G401 (cell line): ENCODE data around the gene SEC62. TPM values are rescaled to one million over a fixed set of nuclear protein-coding genes. Genes with fewer than 3 reads are reported as not detected.

Experiments
- DNase-seq: peaks from one replicate; pipeline ENCODE4 v3.0.0-alpha.2; 2015; ENCODE audit warnings: low spot score
- in situ Hi-C: cut with HindIII; loops from 2 replicates; pipeline ENCODE4 v1.10.0; 2016; ENCODE audit warnings: low sequenced_read_pairs, mixed read lengths
- total RNA-seq: library from RNA; depleted of rRNA; stranded (reverse); fragments of >200 nt; shearing (Covaris generic); gene quantifications from 2 replicates; pipeline ENCODE4 v1.2.3, GENCODE V29; 2014; rRNA removed

The SEC62 gene, protein sequence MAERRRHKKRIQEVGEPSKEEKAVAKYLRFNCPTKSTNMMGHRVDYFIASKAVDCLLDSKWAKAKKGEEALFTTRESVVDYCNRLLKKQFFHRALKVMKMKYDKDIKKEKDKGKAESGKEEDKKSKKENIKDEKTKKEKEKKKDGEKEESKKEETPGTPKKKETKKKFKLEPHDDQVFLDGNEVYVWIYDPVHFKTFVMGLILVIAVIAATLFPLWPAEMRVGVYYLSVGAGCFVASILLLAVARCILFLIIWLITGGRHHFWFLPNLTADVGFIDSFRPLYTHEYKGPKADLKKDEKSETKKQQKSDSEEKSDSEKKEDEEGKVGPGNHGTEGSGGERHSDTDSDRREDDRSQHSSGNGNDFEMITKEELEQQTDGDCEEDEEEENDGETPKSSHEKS
- total RNA-seq, result 9.5 and 16.4 TPM in 2 replicates

DNA sequence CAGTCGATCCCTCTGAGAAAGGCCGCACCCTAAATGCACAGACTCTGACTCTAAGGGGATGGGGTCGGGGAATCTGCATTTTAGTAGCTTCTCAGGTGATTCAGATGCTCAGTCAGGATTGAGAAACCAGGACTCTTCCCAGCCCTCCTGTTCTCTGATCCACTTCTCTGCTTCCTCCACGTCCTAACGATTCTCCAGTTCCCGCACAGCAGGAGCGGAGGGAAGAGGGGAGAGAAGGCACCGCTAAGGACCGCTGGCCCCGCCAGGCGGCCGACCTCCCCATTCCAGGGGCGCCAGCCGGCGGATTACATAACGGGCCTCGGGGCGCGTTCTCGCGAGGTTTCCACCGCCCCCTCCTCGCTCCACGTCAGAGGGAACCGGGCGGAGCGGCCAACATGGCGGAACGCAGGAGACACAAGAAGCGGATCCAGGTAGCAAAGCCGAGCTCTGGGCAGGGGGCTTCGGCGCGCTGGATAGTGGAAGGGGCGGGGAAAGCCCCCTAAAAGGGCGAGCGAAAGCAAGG is at the start of gene SEC62:
Gene SEC62 (plus strand): TSS at position 380 of the 523 bp plus-strand sequence. CDS start 16 bp downstream, at position 396.
- DNase-seq, result peak; percentile 93
- in situ Hi-C loops, result no loop called here

DNA sequence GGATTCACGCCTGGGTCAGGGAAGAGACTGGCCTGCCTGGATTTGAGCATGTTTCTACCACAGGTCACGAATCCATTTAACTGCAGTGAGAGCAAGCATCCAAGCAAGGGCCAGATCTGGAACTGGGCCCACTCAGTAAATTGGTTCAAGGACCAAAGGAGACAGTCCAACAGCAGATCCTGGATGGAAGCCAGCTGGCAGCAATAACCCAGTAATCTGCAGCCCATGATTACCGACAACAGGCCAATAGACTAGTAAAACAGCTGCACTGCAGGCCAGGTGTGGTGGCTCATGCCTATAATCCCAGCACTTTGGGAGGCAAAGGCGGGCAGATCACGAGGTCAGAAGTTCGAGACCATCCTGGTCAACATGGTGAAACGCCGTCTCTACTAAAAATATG is 43.4 kb upstream of the SEC62 start:
- in situ Hi-C loops, result no loop called here
- DNase-seq, result peak; percentile 48

- DNase-seq, result peak; percentile 7
- in situ Hi-C loops, result no loop called here
These were observed 42.8 kb upstream of the SEC62 start for GRCh38 chr3:169923831-169924230.

GRCh38 chr3:169929830-169930519 is 36.6 kb upstream of the SEC62 start:
- no peak for DNase-seq
- in situ Hi-C loops, result no loop called here

DNA sequence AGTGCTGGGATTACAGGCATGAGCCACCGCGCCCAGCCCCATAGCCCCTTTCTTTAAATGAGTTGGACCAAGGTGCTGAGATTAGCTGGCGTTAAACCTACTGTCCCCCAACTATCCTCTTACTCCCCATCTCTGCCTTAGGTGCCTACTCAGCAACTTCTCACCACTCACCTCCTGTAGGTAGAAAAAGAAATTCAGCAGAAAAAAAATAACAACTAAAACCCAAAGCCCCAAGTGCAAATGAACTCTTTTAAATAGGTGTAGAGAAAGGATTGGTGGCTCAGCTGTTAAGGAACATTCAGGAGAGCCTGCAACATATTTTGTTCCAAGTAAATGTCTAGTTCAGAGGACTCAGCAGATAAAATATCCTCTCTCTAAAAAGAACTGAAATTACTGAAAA is 35.8 kb upstream of the SEC62 start:
- in situ Hi-C loops, result no loop called here

DNA sequence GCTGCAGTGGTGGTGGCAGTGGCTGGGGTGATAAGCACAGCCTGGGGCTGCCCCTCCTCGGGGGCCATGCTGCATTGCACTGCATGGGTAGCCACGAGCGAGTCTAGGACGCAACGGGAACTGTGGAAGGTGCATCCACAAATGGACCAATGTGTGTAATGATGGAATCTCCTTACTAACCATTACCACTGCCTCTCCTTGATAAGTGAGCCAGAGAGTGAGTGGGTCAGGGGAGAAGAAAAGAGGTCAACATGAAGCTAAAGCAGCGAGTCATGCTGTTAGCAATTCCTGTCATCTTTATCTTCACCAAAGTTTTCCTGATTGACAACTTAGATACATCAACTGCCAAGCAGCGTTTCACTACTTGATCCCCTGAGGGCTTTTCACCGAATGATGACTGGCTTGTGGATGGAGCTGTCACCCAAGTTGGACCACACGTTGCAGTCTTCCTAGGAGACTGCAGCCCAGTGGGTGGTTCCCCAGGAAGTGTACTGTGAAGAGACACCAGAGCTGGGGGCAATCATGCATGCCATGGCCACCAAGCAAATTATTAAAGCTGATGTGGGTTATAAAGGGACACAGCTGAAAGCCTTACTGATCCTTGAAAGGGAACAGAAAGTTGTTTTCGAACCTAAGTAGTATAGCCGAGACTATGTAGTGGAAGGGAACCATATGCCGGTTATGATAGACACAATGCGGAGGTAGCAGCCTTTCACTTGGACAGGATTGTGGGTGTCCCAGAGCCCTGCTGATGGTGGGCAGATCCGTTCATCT is 34.7 kb upstream of the SEC62 start:
- in situ Hi-C loops, result no loop called here
- no peak for DNase-seq

More for the DNA sequence above, 35.8 kb upstream of the SEC62 start:
- DNase-seq, result no peak

GRCh38 chr3:169939320-169939719 is 27.3 kb upstream of the SEC62 start:
- in situ Hi-C loops, result no loop called here
- no peak for DNase-seq

GRCh38 chr3:169939751-169940150 is 26.9 kb upstream of the SEC62 start:
- in situ Hi-C loops, result no loop called here
- no peak for DNase-seq

DNA sequence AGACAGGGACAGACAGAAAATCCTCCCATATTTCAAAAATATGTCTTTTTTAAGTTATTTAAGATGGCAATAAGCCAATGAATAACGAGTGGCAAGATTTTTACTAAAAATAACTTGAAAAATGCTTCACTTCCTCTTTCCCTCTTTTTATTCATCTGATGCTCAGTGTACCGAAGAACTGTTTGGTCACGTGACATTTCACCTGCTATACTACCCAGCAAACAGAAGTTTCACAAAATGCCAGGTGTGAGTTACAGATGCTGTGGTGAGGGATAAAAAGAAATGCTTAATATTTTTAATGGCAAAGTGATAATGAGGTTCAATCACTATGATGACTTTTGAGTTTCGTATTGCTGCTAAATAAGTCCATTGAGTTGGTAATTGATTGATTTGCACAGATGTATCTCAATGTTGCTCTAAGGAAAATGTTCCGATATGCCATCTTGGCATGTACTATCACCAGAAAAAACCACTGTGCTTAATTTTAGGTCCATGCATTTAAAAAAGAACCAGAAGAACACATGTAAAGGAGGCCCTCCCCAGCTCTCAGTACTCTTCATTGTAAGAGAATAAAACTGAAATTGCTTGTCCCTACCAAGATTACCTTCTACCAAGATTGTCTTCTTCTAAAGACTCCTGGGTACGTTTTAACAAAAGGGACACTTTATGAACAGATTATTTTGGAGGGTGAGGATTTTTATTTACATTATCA is 26.0 kb upstream of the SEC62 start:
- DNase-seq, result no peak
- in situ Hi-C loops, result no loop called here

GRCh38 chr3:169945313-169945712 is 21.3 kb upstream of the SEC62 start:
- no peak for DNase-seq
- in situ Hi-C loops, result no loop called here

DNA sequence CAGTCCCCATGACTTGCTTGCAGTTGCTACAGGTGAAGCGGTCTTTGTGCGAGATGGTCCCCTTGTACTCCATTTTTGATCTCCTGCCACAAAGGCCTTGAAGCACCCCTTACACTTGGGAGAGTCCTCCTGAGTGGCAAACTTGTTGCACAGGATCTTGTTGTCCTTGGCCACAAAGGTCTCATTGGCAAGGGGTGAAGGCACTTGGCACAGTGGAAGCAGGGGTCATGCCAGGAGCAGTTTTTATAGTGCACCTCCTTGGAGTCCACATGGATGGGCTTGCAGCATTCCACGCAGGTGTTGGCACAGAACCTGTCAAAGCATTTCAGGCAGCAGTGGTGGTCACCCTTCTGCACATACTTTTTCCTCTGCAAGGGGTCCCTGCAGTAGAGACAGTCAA is 20.3 kb upstream of the SEC62 start:
- no peak for DNase-seq
- in situ Hi-C loops, result no loop called here

DNA sequence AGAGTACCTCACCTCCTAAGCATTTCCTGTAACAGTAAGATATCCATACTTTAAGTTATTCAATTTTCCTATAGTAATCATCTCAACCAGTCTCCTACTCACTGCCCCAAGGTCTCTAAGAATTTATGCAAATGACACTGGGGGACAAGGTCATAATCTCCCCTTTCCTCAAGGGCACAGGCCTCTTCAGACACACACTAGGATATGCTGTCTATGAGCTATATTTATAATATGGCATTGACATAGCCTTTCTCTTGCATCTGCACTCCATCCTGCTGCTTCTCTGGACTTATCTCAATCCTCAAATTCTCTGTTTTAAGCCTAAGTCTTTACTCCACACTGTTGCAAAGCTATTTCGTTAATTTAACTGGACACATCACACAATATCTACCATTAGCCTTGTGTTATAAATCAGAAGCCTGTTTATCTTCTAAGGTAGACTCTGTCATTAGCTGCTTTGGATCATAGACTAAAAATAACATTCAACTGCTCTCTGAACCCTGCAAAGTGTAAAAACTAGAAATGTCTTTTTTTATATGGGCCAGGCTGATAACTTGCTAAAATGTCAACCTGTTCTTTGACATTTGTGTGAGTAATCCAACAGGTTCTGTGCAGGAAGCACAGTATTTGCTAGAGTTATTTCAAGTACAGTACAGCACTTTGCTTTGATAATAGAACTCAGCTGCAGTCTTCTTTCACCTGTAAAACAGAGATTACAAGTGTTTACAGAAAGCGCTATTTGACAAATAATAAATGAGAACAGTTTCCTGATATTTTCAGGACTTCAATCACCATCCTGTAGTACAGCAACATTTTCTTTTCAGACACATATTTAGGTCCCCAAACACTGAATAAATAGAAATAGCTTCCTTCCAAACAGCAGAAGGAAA is 17.8 kb upstream of the SEC62 start:
- in situ Hi-C loops, result no loop called here
- DNase-seq, result no peak

DNA sequence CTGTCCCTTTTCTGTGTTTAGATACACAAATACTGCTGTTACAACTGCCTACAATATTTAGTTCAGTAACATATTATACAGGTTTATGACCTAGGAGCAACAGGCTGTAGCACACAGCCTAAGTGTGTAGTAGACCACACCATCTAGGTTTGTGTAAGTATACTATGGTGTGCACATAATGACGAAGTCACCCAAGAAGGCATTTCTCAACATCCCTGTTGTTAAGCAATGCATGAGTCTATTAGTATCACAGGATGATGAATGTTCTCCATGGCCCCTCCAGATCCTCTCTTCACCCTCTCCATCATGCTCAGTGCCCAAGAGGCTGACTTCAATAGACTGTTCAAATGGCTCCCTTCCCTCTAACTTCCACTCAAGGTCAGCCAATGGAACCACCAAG is 14.6 kb upstream of the SEC62 start:
- no peak for DNase-seq
- in situ Hi-C loops, result no loop called here

- in situ Hi-C loops, result no loop called here
- no peak for DNase-seq
These were observed 13.0 kb upstream of the SEC62 start for GRCh38 chr3:169953462-169954141.

- DNase-seq, result no peak
- in situ Hi-C loops, result no loop called here
These were observed 12.4 kb upstream of the SEC62 start for GRCh38 chr3:169954142-169954756.

DNA sequence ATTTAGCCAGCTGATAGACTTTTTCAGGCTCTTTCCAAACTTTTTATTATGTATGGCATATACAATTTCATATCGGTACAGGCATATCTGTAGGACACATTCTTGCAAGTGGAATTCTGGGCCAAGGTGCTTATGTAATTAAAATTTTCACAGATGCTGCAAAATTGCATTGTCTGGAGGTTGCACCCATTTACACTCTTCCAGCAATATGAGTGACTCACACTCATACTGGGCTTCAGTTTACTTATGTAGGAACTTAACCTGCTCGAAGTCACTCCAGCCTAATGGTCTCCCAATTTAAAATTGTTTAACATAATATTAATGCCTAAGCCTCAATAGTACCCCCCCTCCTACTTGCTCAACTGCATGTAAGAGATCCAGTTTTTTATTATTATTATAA is 11.2 kb upstream of the SEC62 start:
- DNase-seq, result no peak
- in situ Hi-C loops, result no loop called here

- no peak for DNase-seq
- in situ Hi-C loops, result no loop called here
These were observed 2.4 kb upstream of the SEC62 start for GRCh38 chr3:169964176-169964575.
